HepG2 (cell line): ENCODE data around the gene POMP. TPM values are rescaled to one million over a fixed set of nuclear protein-coding genes. Genes with fewer than 3 reads are reported as not detected.
"Not testable (repeated sequence)": the region's sequence is repeated elsewhere in the genome, so short reads cannot be mapped to it uniquely, and the experiment has no call there.

Experiments
- ATAC-seq: fragments of 200-7000 bp; cut with Tn5 transposase; 3 replicates; pipeline ENCODE4 v1.9.1; 2020; ENCODE audit warnings: mild to moderate bottlenecking, moderate library complexity
- BruUV-seq: library from RNA; stranded (reverse); fragments of 400-500 nt; replicated peaks from 2 replicates; lab custom pipeline; 2021; lab: Mats Ljungman, UMichigan
- CTCF ChIA-PET: fragments of 300-600 bp; formaldehyde crosslinking; extraction: SDS; loops from one replicate; lab custom pipeline; 2021; ENCODE audit warnings: low total read pairs, inconsistent platforms, low intra/inter-chr PET ratio; lab: Yijun Ruan, JAX
- POLR2A ChIA-PET: fragments of 350-600 bp; sonication (Branson Sonifier 250); formaldehyde crosslinking; loops from one replicate; lab custom pipeline; 2020; ENCODE audit warnings: antibody characterized with exemption, inconsistent platforms; lab: Yijun Ruan, JAX
- DNase-seq: peaks from one replicate; pipeline ENCODE4 v3.0.0-alpha.2; 2015; ENCODE audit warnings: low spot score
- FAIRE-seq: peaks from 3 replicates; lab custom pipeline; 2011; peaks lifted over from hg19 to GRCh38; lab: Jason Lieb, UNC
- H2AFZ ChIP-seq: one replicate; pipeline ENCODE4 v1.6.1; 2011; ENCODE audit warnings: low read length, inconsistent platforms
- H3K27ac ChIP-seq: fragments of 300-600 bp; 3 replicates; pipeline ENCODE4 v1.8.0; 2011; ENCODE audit warnings: mixed run types, mild to moderate bottlenecking, mixed read lengths, low read length, inconsistent platforms; ENCODE audit not compliant: insufficient read depth; ENCODE audit errors: extremely low read length
- H3K27me3 ChIP-seq, 2 experiments: fragments of 200-600 bp in 1 of 2; 2 replicates in 1 of 2; 3 replicates in 1 of 2; pipeline versions ENCODE4 v1.6.0 to v1.8.0; 2011; ENCODE audit warnings: low read length in 2 of 2, mild to moderate bottlenecking in 2 of 2, moderate library complexity in 2 of 2, inconsistent platforms in 1 of 2; ENCODE audit not compliant: insufficient read depth in 2 of 2, control insufficient read depth in 1 of 2
- H3K36me3 ChIP-seq, 2 experiments: fragments of 200-600 bp in 1 of 2; replicated peaks in 1 of 2; 2 replicates in 1 of 2; 3 replicates in 1 of 2; pipeline versions ENCODE4 v1.5.1 to v1.8.0; 2011; ENCODE audit warnings: low read length in 2 of 2, inconsistent platforms in 1 of 2; ENCODE audit not compliant: insufficient read depth in 2 of 2, control insufficient read depth in 1 of 2
- H3K4me1 ChIP-seq: 2 replicates; pipeline ENCODE4 v1.5.1; 2012; ENCODE audit warnings: low read length, inconsistent platforms; ENCODE audit not compliant: insufficient read depth
- H3K4me2 ChIP-seq: 2 replicates; pipeline ENCODE4 v1.6.0; 2011; ENCODE audit warnings: low read depth, low read length, inconsistent platforms
- H3K4me3 ChIP-seq, 3 experiments: fragments of 200-600 bp in 1 of 3; sonication (generic), shearing (Covaris generic) in 1 of 3; replicated peaks in 1 of 3; 2 replicates each; pipeline ENCODE4 v1.5.1; 2011 to 2016; ENCODE audit warnings: low read length in 3 of 3, inconsistent platforms in 2 of 3, low read depth in 2 of 3, mild to moderate bottlenecking in 2 of 3, control low read depth in 1 of 3, mixed read lengths in 1 of 3; ENCODE audit not compliant: insufficient read depth in 1 of 3
- H3K79me2 ChIP-seq: one replicate; pipeline ENCODE4 v1.6.1; 2011; ENCODE audit warnings: low read length, inconsistent platforms; ENCODE audit not compliant: insufficient read depth
- H3K9ac ChIP-seq: 2 replicates; pipeline ENCODE4 v1.6.0; 2011; ENCODE audit warnings: mild to moderate bottlenecking, low read depth, low read length, inconsistent platforms; ENCODE audit not compliant: insufficient read depth
- H3K9me3 ChIP-seq: 2 replicates; pipeline ENCODE4 v1.5.1; 2012; ENCODE audit warnings: mild to moderate bottlenecking, low read length
- H4K20me1 ChIP-seq: 2 replicates; pipeline ENCODE4 v1.6.0; 2011; ENCODE audit warnings: inconsistent platforms, mild to moderate bottlenecking, low read length, moderate library complexity; ENCODE audit not compliant: insufficient read depth
- DMAP1 ChIP-seq: IDR thresholded peaks from 2 replicates; pipeline ENCODE4 v1.6.1; 2016
- FOXJ3 ChIP-seq: sonication (generic); formaldehyde crosslinking; IDR thresholded peaks from 2 replicates; pipeline ENCODE4 v1.4.0; 2020; ENCODE audit warnings: missing genetic modification reagents, mild to moderate bottlenecking, borderline replicate concordance
- SOX6 ChIP-seq, 2 experiments: fragments of 450-650 bp in 1 of 2; sonication (generic) in 1 of 2; formaldehyde crosslinking in 1 of 2; IDR thresholded peaks; 2 replicates each; pipeline versions ENCODE4 v1.4.0 to v1.6.1; 2017 to 2020; ENCODE audit warnings: antibody characterized with exemption in 1 of 2, mild to moderate bottlenecking in 1 of 2, missing genetic modification reagents in 1 of 2
- YY1 ChIP-seq: IDR thresholded peaks from 2 replicates; pipeline ENCODE4 v1.6.1; 2011; ENCODE audit warnings: low read length, low read depth, moderate library complexity, mild to moderate bottlenecking; ENCODE audit not compliant: insufficient read depth, insufficient replicate concordance
- ZNF143 ChIP-seq: sonication (generic); formaldehyde crosslinking; IDR thresholded peaks from 2 replicates; pipeline ENCODE4 v1.4.0; 2020; ENCODE audit warnings: missing genetic modification reagents
- WGBS: methylation state at CpG from one replicate; pipeline ENCODE4 v1.1.6; 2017; ENCODE audit warnings: low lambda C conversion rate; 5-methylcytosine and 5-hydroxymethylcytosine counted together
- in situ Hi-C: cut with HindIII; loops from 2 replicates; pipeline ENCODE4 v1.10.0; 2017; ENCODE audit warnings: low pct_unique_long_range_greater_than_20kb; ENCODE audit not compliant: extremely low pct_ligation_motif_present
- intact Hi-C: fragments of 100-400 bp; cut with micrococcal nuclease; formaldehyde crosslinking; loops from one replicate; pipeline ENCODE4 v1.10.0; 2022; ENCODE audit not compliant: unreplicated experiment
- polyA plus RNA-seq, 8 experiments: library from polyadenylated mRNA; depleted of rRNA in 3 of 8; stranded (reverse) in 7 of 8; unstranded in 1 of 8; fragments of >200 nt; fragmentation: Illumina TruSeq in 4 of 8; extraction: Trizol in 4 of 8; gene quantifications; 2 replicates each; pipeline versions ENCODE4 v1.2.1 to v1.2.3, GENCODE V29; 2011 to 2016; ENCODE audit warnings: low read depth in 4 of 8, missing spikeins in 1 of 8, mixed read lengths in 1 of 8; ENCODE audit not compliant: insufficient read depth in 1 of 8
- total RNA-seq, 5 experiments: library from RNA; depleted of rRNA; stranded (reverse); fragments of >200 nt; fragmentation: Illumina TruSeq; extraction: Trizol; gene quantifications; 2 replicates each; pipeline ENCODE4 v1.2.3, GENCODE V29; 2016; ENCODE audit warnings: low read depth in 1 of 5
- TF ChIP-seq, protein P1 (sequence below): sonication (generic); formaldehyde crosslinking; IDR thresholded peaks from 2 replicates; pipeline ENCODE4 v1.4.0; 2020; ENCODE audit warnings: missing genetic modification reagents, borderline replicate concordance
- TF ChIP-seq, protein P2 (sequence below): sonication (generic); formaldehyde crosslinking; IDR thresholded peaks from 2 replicates; pipeline ENCODE4 v1.4.0; 2020; ENCODE audit warnings: missing genetic modification reagents, borderline replicate concordance

Gene POMP
- total and polyA plus RNA-seq, 2 of the 13 experiments (the other 11 are each of a cell fraction or from before 2014, with no cell fraction given), result 30.6 to 118 TPM

DNA sequence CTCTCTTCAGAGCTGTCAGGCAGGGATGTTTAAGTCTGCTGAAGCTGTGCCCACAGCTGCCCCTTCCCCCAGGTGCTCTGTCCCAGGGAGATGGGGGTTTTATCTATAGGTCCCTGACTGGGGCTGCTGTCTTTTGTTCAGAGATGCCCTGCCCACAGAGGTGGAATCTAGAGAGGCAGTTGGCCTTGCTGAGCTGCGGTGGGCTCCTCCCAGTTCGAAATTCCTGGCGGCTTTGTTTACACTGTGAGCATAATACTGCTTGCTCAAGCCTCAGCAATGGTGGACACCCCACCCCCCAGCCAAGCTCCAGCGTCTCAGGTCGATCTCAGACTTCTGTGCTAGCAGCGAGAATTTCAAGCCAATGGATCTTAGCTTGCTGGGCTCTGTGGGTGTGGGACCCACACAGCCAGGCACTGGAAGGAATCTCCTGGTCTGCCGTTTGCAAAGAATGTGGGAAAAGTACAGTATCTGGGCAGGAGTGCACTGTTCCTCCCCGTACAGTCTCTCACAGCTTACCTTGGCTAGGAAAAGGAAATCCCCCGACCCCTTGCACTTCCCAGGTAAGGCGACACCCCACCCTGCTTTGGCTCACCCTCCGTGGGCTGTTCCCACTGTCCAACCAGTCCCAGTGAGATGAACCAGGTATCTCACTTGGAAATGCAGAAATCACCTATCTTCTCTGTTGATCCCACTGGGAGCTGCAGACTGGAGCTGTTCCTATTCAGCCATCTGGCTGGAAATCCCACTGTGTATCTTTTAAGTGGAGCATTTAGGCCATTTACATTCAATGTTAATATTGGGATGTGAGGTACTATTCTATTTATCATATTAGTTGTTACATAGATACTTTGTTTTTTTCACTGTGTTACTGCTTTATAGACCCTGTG is 34.9 kb downstream of the POMP start (continued):
- TF ChIP-seq, protein P1, sequence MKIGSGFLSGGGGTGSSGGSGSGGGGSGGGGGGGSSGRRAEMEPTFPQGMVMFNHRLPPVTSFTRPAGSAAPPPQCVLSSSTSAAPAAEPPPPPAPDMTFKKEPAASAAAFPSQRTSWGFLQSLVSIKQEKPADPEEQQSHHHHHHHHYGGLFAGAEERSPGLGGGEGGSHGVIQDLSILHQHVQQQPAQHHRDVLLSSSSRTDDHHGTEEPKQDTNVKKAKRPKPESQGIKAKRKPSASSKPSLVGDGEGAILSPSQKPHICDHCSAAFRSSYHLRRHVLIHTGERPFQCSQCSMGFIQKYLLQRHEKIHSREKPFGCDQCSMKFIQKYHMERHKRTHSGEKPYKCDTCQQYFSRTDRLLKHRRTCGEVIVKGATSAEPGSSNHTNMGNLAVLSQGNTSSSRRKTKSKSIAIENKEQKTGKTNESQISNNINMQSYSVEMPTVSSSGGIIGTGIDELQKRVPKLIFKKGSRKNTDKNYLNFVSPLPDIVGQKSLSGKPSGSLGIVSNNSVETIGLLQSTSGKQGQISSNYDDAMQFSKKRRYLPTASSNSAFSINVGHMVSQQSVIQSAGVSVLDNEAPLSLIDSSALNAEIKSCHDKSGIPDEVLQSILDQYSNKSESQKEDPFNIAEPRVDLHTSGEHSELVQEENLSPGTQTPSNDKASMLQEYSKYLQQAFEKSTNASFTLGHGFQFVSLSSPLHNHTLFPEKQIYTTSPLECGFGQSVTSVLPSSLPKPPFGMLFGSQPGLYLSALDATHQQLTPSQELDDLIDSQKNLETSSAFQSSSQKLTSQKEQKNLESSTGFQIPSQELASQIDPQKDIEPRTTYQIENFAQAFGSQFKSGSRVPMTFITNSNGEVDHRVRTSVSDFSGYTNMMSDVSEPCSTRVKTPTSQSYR (CRISPR knock-in tag), result peak; percentile 70; the same call in 1 of the 2 replicates
- TF ChIP-seq YY1 (peak; percentile 52), SOX6 (CRISPR knock-in tag; IDR thresholded peaks at IDR 0.05) (peak; percentile 57)
- TF ChIP-seq SOX6 (IDR thresholded peaks at IDR 0.05), result not testable (repeated sequence)

DNA sequence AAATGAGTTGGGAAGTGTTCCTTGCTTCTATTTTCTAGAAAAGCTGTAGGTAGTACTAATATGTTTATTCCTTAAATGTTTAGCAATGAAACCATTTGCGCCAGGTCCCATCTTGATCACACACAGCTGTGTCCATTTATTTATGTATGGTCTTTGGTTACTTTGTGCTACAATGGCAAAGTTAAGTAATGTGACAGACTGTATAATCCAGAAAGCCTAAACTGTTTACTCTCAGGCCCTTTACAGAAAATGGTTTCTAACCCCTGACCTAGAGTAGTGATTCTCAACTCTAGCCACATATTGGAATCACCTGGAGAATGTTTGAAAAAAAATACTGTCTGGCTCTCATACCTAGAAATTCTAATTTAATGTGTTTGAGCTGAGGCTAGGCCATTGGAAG is 38.5 kb downstream of the POMP start:
- Histone ChIP-seq H3K27me3 (no peaks in the 10 kb centered on the region; a peak in 1 of 5 replicates), H3K4me1 (peaks cover 14% of the 10 kb centered on the region), H3K4me2 (no peak overlapping the region), H3K9ac (no peak overlapping the region), H3K9me3 (no peaks in the 10 kb centered on the region), H3K27ac (no peak overlapping the region), H3K79me2 (no peaks in the 10 kb centered on the region), H2AFZ (no peak overlapping the region), H3K4me3 (no peak overlapping the region), H3K36me3 (no peaks in the 10 kb centered on the region), H4K20me1 (no peaks in the 10 kb centered on the region)
- TF ChIP-seq FOXJ3 (CRISPR knock-in tag), result no peak
- TF ChIP-seq, protein P2, sequence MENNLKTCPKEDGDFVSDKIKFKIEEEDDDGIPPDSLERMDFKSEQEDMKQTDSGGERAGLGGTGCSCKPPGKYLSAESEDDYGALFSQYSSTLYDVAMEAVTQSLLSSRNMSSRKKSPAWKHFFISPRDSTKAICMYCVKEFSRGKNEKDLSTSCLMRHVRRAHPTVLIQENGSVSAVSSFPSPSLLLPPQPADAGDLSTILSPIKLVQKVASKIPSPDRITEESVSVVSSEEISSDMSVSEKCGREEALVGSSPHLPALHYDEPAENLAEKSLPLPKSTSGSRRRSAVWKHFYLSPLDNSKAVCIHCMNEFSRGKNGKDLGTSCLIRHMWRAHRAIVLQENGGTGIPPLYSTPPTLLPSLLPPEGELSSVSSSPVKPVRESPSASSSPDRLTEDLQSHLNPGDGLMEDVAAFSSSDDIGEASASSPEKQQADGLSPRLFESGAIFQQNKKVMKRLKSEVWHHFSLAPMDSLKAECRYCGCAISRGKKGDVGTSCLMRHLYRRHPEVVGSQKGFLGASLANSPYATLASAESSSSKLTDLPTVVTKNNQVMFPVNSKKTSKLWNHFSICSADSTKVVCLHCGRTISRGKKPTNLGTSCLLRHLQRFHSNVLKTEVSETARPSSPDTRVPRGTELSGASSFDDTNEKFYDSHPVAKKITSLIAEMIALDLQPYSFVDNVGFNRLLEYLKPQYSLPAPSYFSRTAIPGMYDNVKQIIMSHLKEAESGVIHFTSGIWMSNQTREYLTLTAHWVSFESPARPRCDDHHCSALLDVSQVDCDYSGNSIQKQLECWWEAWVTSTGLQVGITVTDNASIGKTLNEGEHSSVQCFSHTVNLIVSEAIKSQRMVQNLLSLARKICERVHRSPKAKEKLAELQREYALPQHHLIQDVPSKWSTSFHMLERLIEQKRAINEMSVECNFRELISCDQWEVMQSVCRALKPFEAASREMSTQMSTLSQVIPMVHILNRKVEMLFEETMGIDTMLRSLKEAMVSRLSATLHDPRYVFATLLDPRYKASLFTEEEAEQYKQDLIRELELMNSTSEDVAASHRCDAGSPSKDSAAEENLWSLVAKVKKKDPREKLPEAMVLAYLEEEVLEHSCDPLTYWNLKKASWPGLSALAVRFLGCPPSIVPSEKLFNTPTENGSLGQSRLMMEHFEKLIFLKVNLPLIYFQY, result no peak
- TF ChIP-seq ZNF143, result no peak
- no peak for TF ChIP-seq DMAP1 (CRISPR knock-in tag)
- intact Hi-C loops, result no loop called here
- in situ Hi-C loops, result no loop called here
- 83% methylated on average over 1 of the region's 1 CpG for WGBS
- no TSS peak for BruUV-seq
- FAIRE-seq (no peak), ATAC-seq (no peak), DNase-seq (no peak)
- CTCF ChIA-PET, result no interaction called here
- POLR2A ChIA-PET, result no interaction called here
